Astrocyte (in vitro differentiated cells and primary cell): ENCODE data around the gene DNM1.

Source experiments
- EZH2 ChIP-seq: IDR thresholded peaks from 2 replicates; pipeline ENCODE4 v1.6.1; 2012; ENCODE audit warnings: mild to moderate bottlenecking, low read length, inconsistent platforms; ENCODE audit not compliant: insufficient read depth
- TF ChIP-seq, protein P1 (sequence below): IDR thresholded peaks from 2 replicates; pipeline ENCODE4 v1.5.1; 2011; ENCODE audit warnings: low read depth, mild to moderate bottlenecking, inconsistent platforms, low read length, moderate library complexity; ENCODE audit not compliant: insufficient read depth

DNA sequence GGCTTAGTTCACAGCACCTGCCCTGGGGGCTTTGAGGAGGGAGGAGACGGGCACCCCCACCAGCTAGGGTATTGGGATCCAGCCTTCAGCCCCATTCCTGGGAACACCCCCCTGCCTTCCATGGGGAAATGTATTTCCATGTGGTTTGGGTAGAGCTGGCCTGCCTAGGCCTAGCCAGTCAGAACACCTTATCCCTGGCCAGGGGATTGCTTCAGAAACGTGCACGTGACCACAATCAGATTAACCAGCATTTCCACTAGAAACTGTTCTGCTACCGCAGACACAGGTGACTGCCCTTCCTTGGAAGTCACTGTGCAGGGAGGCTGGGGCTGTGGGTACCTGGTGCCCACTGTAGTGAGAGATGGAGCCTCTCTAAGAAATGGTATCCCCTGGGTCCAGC is 29.1 kb upstream of the DNM1 start:
- TF ChIP-seq, protein P1, sequence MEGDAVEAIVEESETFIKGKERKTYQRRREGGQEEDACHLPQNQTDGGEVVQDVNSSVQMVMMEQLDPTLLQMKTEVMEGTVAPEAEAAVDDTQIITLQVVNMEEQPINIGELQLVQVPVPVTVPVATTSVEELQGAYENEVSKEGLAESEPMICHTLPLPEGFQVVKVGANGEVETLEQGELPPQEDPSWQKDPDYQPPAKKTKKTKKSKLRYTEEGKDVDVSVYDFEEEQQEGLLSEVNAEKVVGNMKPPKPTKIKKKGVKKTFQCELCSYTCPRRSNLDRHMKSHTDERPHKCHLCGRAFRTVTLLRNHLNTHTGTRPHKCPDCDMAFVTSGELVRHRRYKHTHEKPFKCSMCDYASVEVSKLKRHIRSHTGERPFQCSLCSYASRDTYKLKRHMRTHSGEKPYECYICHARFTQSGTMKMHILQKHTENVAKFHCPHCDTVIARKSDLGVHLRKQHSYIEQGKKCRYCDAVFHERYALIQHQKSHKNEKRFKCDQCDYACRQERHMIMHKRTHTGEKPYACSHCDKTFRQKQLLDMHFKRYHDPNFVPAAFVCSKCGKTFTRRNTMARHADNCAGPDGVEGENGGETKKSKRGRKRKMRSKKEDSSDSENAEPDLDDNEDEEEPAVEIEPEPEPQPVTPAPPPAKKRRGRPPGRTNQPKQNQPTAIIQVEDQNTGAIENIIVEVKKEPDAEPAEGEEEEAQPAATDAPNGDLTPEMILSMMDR = no peak
- no peak for TF ChIP-seq EZH2
